ENCODE results near the gene ZNF142. TPM values are rescaled to one million over a fixed set of nuclear protein-coding genes. Genes with fewer than 3 reads are reported as not detected.
A peak's percentile ranks its signal among the peaks of the same experiment; 100 is the strongest.
"Not testable (repeated sequence)": the region's sequence is repeated elsewhere in the genome, so short reads cannot be mapped to it uniquely, and the experiment has no call there.

ZNF142 gene
- total and polyA plus RNA-seq, 9 of the 15 experiments (the other 6 are each of a cell fraction or from before 2014, with no cell fraction given), result 0.50 to 26.1 (median 4.5) TPM

- H3K9me3 ChIP-seq (replicated peaks; ENCODE audit: control insufficient read depth, insufficient read depth, low read depth, low read length); H3K4me1 ChIP-seq (replicated peaks in 1 of 2; ENCODE audit: control insufficient read depth in 2 of 2, insufficient read depth in 2 of 2, low read length in 2 of 2); H3K27ac ChIP-seq (ENCODE audit: extremely low read depth, low read depth, low read length); H3K9ac ChIP-seq (ENCODE audit: insufficient read depth in 1 of 2, low read depth in 2 of 2, low read length in 2 of 2); H3K4me2 ChIP-seq (ENCODE audit: insufficient read depth, low read length); H3K9me1 ChIP-seq (ENCODE audit: control insufficient read depth, insufficient read depth, low read length); H3K79me2 ChIP-seq (ENCODE audit: control insufficient read depth, insufficient read depth, low read length); H3K27me3 ChIP-seq (ENCODE audit: control insufficient read depth in 2 of 2, insufficient read depth in 2 of 2, low read length in 2 of 2); in situ Hi-C loops (cut with MboI); H4K20me1 ChIP-seq (replicated peaks; ENCODE audit: control insufficient read depth, insufficient read depth, low read length); H3K4me3 ChIP-seq; H3K36me3 ChIP-seq (ENCODE audit: control insufficient read depth, insufficient read depth, low read length); BruUV-seq (replicated peaks); TF ChIP-seq REST (CRISPR knock-in tag; IDR thresholded peaks at IDR 0.05; ENCODE audit: low read depth): not testable (repeated sequence)
- ChIA-PET POLR2A (interaction anchor here (0.7 to 0.9 kb wide), 3 partner anchors 10 to 160 kb away, joined by 3 to 4 read pairs (median 3); no protein-coding TSS in a partner anchor), CTCF (ENCODE audit: low intra/inter-chr PET ratio) (interaction anchor here (1.2 kb wide), 1 partner anchor 29 kb away, joined by 8 read pairs; the partner anchor contains the start of genes BCS1L and ZNF142)
- peak; percentile 93 for FAIRE-seq
- H2AFZ ChIP-seq (ENCODE audit: low read depth, low read length), result peak overlapping the region; percentile 78; the same call in 1 of the 2 replicates
- ATAC-seq, result peak; percentile 100
- 21% methylated on average over 5 of the region's 5 CpGs for WGBS (ENCODE audit: insufficient coverage, low coverage, missing lambda C conversion rate)
- intact Hi-C loops (cut with micrococcal nuclease), result loop anchor here (1.0 kb wide), 1 partner anchor 29 kb away; no protein-coding TSS in a partner anchor
- DNase-seq (ENCODE audit: extremely low read depth in 1 of 4, low spot score in 3 of 4), result peak; percentile 42 to 76 (median 55)
- TF ChIP-seq CREM (IDR thresholded peaks at IDR 0.05; ENCODE audit: low read depth) (peak; percentile 27; the same call in 1 of the 2 replicates), SRF (CRISPR knock-in tag; IDR thresholded peaks at IDR 0.05) (peak in 1 of 2 experiments; percentile 40; a peak in 1 of 4 replicates), REST (IDR thresholded peaks at IDR 0.05; ENCODE audit: borderline replicate concordance) (peak; percentile 55; the same call in 1 of the 2 replicates), RB1 (IDR thresholded peaks at IDR 0.05; ENCODE audit: low read depth) (peak; percentile 40; the same call in 1 of the 2 replicates), SMC3 (conservative IDR thresholded peaks at IDR 0.05; ENCODE audit: insufficient read depth, low read depth, low read length) (peak; percentile 68), RCOR1 (IDR thresholded peaks at IDR 0.05; ENCODE audit: borderline replicate concordance in 1 of 2, low read depth in 2 of 2, low read length in 2 of 2) (0 out of 4 replicates have a peak, but pooled peaks of 1 of the 2 experiments have one; percentile 18), CTCF (IDR thresholded peaks at IDR 0.05 in 2 of 3, conservative IDR thresholded peaks at IDR 0.05 in 1 of 3; ENCODE audit: insufficient read depth in 2 of 3, low read depth in 1 of 3, low read length in 3 of 3) (peak; percentile 78 to 88 (median 86))
Observed at GRCh38 chr2:218687400-218688060, 28.1 kb upstream of the ZNF142 start.

Data from K562 (cell line).